Brain microvascular endothelial cell (primary cell): ENCODE data around the gene WBP11.

Experiments
- DNase-seq: peaks from one replicate; pipeline ENCODE4 v3.0.0-alpha.2; 2020
- H3K27ac ChIP-seq: fragments of 250-450 bp; sonication (Bioruptor Pico); 2 replicates; pipeline ENCODE4 v1.5.1; 2020; ENCODE audit warnings: mild to moderate bottlenecking, moderate library complexity
- H3K27me3 ChIP-seq: fragments of 250-450 bp; sonication (Bioruptor Pico); replicated peaks from 2 replicates; pipeline ENCODE4 v1.5.1; 2020; ENCODE audit warnings: mild to moderate bottlenecking
- H3K36me3 ChIP-seq: fragments of 250-450 bp; sonication (Bioruptor Pico); replicated peaks from 2 replicates; pipeline ENCODE4 v1.5.1; 2020; ENCODE audit warnings: mild to moderate bottlenecking
- H3K4me3 ChIP-seq: 2 replicates; pipeline ENCODE4 v1.5.1; 2011; ENCODE audit warnings: low read depth, mild to moderate bottlenecking, control low read depth, low read length, moderate library complexity
- CTCF ChIP-seq: IDR thresholded peaks from 2 replicates; pipeline ENCODE4 v1.5.1; 2011; ENCODE audit warnings: low read depth, mild to moderate bottlenecking, moderate library complexity, low read length, control low read depth, inconsistent platforms; ENCODE audit errors: missing control alignments
- in situ Hi-C: cut with HindIII; loops from 2 replicates; pipeline ENCODE4 v1.10.0; 2017; ENCODE audit warnings: low sequenced_read_pairs, low pct_ligation_motif_present

WBP11 gene

GRCh38 chr12:14774074-14774905, 29.0 kb downstream of the WBP11 start:
- Histone ChIP-seq H3K27me3 (no peaks in the 10 kb centered on the region), H3K4me3 (peak overlapping the region; percentile 94), H3K36me3 (no peaks in the 10 kb centered on the region), H3K27ac (peak overlapping the region; percentile 72)
- DNase-seq: peak; percentile 96
- in situ Hi-C loops: no loop called here
- no peak for TF ChIP-seq CTCF

GRCh38 chr12:14773685-14774073, 29.6 kb downstream of the WBP11 start:
- H3K36me3 ChIP-seq: no peaks in the 10 kb centered on the region
- H3K27me3 ChIP-seq: no peaks in the 10 kb centered on the region
- no peak for DNase-seq
- TF ChIP-seq CTCF: no peak
- peak overlapping the region; percentile 94 for H3K4me3 ChIP-seq
- in situ Hi-C loops: no loop called here
- no peak overlapping the region for H3K27ac ChIP-seq

- no peak for TF ChIP-seq CTCF
- in situ Hi-C loops: no loop called here
These were observed 30.3 kb downstream of the WBP11 start for GRCh38 chr12:14772946-14773345.

GRCh38 chr12:14771651-14772137, 31.6 kb downstream of the WBP11 start:
- no peak for TF ChIP-seq CTCF
- no peak overlapping the region for H3K27ac ChIP-seq
- H3K4me3 ChIP-seq: no peak overlapping the region
- no peaks in the 10 kb centered on the region for H3K36me3 ChIP-seq
- H3K27me3 ChIP-seq: no peaks in the 10 kb centered on the region
- in situ Hi-C loops: no loop called here
- DNase-seq: no peak

More at GRCh38 chr12:14772946-14773345, 30.3 kb downstream of the WBP11 start:
- no peak for DNase-seq
- Histone ChIP-seq H3K4me3 (no peak overlapping the region), H3K36me3 (no peaks in the 10 kb centered on the region), H3K27ac (no peak overlapping the region), H3K27me3 (no peaks in the 10 kb centered on the region)

GRCh38 chr12:14770496-14771461, 32.5 kb downstream of the WBP11 start:
- Histone ChIP-seq H3K36me3 (no peaks in the 10 kb centered on the region), H3K4me3 (peak overlapping the region; percentile 95), H3K27me3 (no peaks in the 10 kb centered on the region), H3K27ac (peak overlapping the region; percentile 80)
- DNase-seq: peak; percentile 95
- in situ Hi-C loops: no loop called here
- no peak for TF ChIP-seq CTCF
